ENCODE results near the gene SCAI.
"Not testable (repeated sequence)": the region's sequence is repeated elsewhere in the genome, so short reads cannot be mapped to it uniquely, and the experiment has no call there.

SCAI gene

DNA sequence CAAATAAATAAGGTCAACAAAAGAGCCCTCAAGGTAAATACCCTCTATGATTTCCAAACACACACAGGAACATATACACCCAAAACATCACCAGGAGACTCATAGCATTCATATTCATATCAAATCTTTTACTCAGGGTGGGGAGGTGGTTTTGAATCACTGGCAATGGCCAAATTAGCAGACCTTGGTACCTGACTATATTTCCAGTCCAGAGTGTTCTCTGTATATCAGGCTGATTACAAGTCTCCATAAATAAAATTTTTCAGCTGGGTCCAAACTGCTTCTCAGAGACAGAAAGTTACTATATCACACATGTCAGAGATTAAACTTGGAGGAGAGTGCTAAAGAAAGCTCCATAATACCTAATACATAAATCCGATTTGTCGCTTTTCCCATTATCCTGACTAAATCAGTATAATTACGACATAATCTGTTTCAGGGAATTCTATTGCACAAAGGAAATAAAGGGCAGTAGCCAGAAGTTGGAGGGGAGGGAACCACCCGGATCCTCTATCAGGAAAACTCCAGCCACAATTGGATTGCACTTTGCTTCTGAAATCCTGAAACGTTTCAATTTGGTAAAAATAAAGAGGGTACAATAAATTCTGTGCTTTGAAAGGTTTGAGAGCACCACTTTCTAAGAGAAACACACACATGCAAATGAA lies 195.5 kb downstream of the SCAI start:
- no peak for DNase-seq (ENCODE audit: low read depth, low spot score)

DNA sequence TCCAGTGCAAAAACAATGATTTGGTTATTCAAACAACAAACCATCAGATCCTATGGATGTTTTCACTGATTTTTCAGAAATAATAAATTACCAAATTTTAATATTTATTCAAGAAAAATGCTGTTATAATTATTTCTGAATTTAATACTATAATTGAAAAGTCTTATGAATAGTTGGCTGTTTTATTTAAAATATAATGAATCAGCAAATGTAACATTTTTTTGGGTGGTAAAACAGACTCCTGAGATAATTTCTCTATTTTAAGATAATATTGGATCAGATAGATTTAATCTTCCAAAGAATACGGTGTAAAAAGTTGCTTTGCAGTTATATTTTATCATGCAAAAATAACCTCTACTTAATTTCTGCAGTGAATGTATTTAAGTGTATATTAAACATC lies 197.2 kb downstream of the SCAI start:
- DNase-seq (ENCODE audit: low read depth, low spot score) = no peak

- DNase-seq (ENCODE audit: low read depth, low spot score) = peak; percentile 25
Observed at GRCh38 chr9:124941679-124942561, 201.4 kb downstream of the SCAI start.

DNA sequence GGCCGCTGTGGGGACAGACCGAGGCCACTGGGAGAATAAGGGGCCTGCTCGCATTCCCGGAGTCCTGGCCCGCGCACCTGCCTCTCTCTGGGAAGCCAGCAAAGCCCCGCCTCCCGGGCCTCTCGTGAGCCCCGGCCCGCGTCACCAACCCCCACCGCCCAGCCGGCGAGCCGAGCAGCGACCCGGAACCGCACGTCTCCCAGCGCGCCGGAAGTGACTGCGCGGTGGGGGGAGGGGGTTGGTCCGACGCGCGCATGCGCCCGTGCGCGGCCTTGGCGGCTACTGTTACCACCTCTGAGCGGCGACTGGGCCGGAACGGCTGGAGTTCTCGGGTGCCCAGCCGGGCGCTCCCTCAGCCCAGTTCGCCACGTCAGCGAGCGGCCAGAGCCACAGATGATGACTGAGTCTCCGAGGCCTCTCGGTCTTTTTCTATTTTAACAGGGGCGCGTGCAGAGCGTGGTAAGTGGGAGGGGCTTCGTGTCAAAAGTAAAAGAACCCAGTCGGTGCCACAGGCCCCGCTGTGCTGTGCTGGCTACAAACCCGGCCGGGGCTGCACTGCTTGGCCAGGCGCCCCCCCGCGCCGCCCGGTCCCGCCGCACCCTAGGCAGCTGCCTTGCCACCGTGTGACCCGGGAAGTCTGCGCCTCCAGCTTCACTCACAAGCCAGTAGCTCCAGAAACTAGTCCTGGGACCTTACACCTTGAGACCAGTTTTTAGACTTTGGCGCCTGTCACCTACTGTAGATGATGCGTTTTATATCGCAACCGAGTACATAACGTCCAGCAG lies 202.2 kb downstream of the SCAI start, which contains the start of gene GOLGA1:
TSS of gene GOLGA1 (minus strand) at position 190 of the 785 bp plus-strand sequence. CDS start 2,372 bp downstream, outside the sequence.
- DNase-seq (ENCODE audit: low read depth, low spot score) = peak; percentile 84

- DNase-seq (ENCODE audit: low read depth, low spot score) = no peak
Observed at GRCh38 chr9:124940521-124940893, 202.8 kb downstream of the SCAI start.

DNA sequence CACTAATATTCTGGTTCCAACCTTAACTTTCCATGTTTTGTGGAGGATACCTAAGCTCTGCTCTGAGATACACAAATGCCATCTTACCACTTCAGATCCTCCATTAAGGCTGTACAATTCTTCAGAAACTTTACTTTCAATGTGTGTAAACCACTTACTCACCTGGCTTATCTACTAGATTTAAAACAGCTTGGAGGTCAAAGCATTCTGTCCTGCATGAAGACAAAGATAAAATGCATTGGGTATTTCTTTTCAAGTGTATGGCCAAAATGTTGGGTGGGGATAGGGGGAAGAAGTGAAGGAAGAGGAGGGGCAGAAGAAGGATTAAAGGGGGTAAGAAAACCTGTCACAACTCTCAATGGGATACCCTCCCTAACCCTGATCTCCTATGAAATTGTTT lies 203.4 kb downstream of the SCAI start:
- DNase-seq (ENCODE audit: low read depth, low spot score) = no peak

DNA sequence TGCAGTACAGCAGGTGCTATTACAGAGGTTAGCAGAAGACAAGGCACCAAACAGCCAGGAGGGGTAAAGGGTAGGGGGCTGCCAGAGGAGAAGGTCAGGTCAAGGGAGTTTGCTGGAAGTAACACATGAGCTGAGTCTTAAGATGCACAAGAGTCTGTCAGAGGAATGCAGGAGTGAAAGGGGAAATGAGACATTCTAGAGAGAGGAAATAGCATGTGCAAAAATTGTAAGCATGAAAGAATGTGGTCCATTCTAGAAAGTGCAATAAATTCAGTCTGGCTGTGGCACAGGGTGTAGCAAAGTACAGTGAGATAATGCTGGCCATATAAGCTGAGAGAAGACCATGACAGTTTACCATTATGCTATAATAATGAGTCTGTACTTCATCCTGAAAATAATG lies 209.0 kb downstream of the SCAI start:
- DNase-seq (ENCODE audit: low read depth, low spot score) = no peak

DNA sequence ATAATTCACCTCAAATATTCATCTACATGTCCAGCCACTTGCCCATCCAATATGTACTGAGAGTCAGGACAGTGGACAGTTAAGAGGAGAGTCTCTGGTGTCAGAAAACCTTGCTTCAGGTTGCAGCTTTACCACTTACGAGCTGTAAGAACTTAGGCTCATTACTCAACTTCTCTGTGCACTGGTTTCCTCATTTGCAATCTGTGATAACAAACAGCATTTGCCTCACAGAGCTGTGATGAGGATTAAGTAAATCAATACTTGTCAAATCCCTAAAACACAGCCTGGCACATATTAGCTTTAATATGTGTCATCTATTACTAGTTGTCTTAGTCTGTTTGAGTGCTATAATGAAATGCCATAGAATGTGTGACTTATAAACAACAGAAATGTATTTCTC lies 211.0 kb downstream of the SCAI start:
- no peak for DNase-seq (ENCODE audit: low read depth, low spot score)

DNA sequence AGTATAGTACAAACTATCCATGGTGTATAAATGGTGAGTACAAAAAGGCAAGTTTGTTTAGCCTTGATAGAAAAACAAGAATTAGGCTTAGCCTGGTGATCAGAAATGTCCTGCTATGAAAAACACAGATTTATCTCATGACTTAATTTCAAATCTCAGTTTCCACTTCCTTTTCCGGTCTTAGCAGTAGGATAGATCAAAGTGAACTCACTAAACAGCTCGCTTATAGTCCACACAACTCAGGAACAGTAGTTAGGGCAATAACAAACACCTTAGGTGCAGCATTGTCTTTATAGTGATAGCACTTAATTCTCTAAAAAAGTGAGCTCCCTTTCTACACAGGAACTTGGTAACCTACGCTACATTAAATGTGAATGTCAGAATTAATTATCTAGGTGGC lies 213.9 kb downstream of the SCAI start:
- DNase-seq (ENCODE audit: low read depth, low spot score) = no peak

GRCh38 chr9:124928116-124928515 lies 215.2 kb downstream of the SCAI start:
- DNase-seq (ENCODE audit: low read depth, low spot score) = no peak

- not testable (repeated sequence) for DNase-seq (ENCODE audit: low read depth, low spot score)
Observed at GRCh38 chr9:124920394-124920793, 222.9 kb downstream of the SCAI start.

- no peak for DNase-seq (ENCODE audit: low read depth, low spot score)
Observed at GRCh38 chr9:124914753-124915405, 228.4 kb downstream of the SCAI start.

DNA sequence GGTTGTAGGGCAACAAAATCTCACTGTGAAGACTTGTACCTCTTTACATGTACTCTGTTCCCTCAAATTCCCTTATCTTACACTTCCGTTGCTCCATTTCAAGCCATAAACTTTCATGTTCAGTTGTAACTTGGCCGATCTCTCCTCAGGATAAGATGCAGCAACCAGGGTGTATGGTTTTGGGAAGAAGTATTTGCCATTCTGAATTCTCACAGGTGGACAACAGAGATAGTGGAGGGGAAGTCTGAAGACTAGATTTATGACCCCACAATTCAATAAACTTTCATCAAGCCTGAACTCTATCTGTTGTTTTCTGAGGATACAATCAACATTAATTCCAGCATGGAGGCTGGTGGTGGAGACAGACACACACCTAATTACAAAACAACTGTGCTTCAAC lies 229.9 kb downstream of the SCAI start:
- DNase-seq (ENCODE audit: low read depth, low spot score) = no peak

- DNase-seq (ENCODE audit: low read depth, low spot score) = no peak
Observed at GRCh38 chr9:124911766-124912165, 231.6 kb downstream of the SCAI start.

GRCh38 chr9:124908098-124908497 lies 235.2 kb downstream of the SCAI start:
- no peak for DNase-seq (ENCODE audit: low read depth, low spot score)

GRCh38 chr9:124906966-124907365 lies 236.4 kb downstream of the SCAI start:
- DNase-seq (ENCODE audit: low read depth, low spot score) = no peak

GRCh38 chr9:124899845-124900244 lies 243.5 kb downstream of the SCAI start:
- DNase-seq (ENCODE audit: low read depth, low spot score) = no peak

DNA sequence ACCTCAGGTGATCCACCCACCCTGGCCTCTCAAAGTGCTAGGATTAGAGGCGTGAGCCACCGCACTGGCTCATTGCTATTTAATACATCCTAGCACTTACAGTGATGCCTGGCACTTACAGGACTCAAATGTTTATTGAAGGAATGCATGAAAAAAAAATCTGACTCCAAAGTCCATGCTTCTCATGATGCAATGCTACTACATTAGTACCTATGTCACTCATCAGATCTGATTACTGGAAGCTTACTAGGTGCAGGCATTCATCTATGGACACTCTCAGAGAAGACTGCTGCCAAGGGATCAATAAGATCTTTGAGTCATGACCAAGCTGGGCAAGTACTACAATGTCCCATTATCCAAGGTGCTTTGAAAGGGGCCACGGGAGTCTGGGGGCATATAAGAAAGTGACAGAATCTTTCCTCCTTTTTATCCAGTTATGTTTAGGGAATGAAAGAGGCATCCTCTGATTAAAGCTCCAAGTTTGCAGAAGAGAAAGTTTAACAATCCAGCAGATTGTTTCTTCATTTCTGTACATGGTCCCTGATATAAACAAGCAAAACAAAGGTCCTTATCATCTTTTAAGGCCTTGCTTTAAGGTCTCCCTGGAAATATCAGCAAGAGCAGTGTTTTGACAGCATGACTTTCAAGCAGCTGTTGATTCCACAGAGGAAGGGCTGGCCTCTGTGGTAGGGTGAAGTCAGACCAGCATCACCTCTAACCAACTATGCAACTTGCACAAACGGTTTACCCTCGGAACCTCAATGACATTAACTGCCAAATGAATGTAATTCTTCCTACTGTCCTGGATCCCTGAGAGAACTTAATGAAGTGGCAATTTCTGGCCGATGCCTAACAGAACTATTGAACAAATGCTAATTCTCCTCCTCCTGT lies 245.5 kb downstream of the SCAI start:
- no peak for DNase-seq (ENCODE audit: low read depth, low spot score)

DNA sequence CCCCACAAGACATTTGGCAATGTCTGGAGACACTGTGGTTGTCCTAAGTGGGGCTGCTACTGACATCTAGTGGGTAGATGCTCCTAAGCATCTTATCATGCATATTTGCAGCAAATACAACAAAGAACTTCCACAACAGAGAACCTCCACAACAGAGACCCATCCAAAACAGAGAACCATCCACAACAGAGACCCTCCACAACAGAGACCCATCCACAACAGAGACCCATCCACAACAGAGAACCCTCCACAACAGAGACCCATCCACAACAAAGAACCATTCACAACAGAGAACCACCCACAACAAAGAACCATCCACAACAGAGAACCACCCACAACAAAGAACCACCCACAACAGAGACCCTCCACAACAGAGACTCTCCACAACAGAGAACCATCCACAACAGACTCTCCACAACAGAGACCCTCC lies 248.6 kb downstream of the SCAI start:
- DNase-seq (ENCODE audit: low read depth, low spot score) = no peak

- no peak for DNase-seq (ENCODE audit: low read depth, low spot score)
Observed at GRCh38 chr9:124894035-124894740, 249.1 kb downstream of the SCAI start.
